ENCODE data around the gene MARK4.

DNA sequence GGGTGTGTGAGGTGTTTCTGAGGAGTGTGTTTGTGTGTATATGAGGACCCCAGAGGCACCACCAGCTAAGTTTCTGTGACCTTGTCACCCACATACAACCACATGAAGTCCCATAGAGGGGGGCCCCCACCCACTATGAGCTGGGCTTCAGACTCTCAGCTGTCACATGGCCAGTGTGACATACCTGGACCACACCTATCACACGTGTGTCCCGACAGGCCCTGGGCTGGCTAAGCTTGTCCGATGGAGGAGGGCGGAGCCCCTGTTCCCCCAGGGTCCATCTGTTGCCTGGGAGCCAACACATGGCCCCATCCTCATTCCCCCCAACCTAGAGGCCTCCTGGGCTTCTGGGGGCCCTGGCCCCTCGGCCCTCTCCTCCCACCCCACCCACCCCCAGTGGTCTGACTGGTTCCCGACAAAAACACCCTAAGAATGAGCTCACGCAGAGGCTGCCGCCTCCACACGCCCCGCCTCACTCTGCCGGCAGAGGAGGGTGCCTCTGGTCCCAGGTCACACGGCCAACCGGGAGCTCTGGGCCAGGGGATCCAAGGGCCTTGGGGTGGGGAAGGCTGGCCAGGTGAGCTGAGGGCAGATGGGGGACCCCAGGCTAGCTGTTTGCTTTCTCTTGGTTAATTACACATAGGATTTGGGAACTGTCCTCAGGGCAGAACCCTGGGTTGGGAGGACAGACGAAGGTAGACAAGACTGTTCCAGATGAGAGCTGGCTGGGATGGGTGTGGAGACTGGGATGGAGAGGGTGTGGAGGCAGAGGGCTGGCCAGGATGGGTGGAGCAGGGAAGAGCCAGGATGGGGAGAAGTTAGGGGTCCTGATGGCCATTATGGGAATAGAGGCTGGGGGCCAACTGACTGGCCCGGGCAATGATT is 93.8 kb downstream of the MARK4 start:
- TF ChIP-seq POLR2A (IDR thresholded peaks at IDR 0.05): no peak
- TF ChIP-seq, protein P1, sequence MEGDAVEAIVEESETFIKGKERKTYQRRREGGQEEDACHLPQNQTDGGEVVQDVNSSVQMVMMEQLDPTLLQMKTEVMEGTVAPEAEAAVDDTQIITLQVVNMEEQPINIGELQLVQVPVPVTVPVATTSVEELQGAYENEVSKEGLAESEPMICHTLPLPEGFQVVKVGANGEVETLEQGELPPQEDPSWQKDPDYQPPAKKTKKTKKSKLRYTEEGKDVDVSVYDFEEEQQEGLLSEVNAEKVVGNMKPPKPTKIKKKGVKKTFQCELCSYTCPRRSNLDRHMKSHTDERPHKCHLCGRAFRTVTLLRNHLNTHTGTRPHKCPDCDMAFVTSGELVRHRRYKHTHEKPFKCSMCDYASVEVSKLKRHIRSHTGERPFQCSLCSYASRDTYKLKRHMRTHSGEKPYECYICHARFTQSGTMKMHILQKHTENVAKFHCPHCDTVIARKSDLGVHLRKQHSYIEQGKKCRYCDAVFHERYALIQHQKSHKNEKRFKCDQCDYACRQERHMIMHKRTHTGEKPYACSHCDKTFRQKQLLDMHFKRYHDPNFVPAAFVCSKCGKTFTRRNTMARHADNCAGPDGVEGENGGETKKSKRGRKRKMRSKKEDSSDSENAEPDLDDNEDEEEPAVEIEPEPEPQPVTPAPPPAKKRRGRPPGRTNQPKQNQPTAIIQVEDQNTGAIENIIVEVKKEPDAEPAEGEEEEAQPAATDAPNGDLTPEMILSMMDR (IDR thresholded peaks at IDR 0.05): no peak
- no peak for TF ChIP-seq POLR2AphosphoS5 (IDR thresholded peaks at IDR 0.05)
